GM23338 (cell line): ENCODE measurements around the gene ICAM3. TPM values are rescaled to one million over a fixed set of nuclear protein-coding genes. Genes with fewer than 3 reads are reported as not detected.

ENCODE experiments used
- ATAC-seq: fragments of 200-7000 bp; cut with Tn5 transposase; 3 replicates; pipeline ENCODE4 v1.9.1; 2020
- DNase-seq: peaks from one replicate; pipeline ENCODE4 v3.0.0-alpha.2; 2015; ENCODE audit warnings: low spot score
- H2AFZ ChIP-seq: fragments of 200-600 bp; sonication (generic); 2 replicates; pipeline ENCODE4 v1.8.0; 2016; ENCODE audit warnings: antibody characterized with exemption, mild to moderate bottlenecking, moderate library complexity
- H3F3A ChIP-seq: fragments of 200-600 bp; sonication (generic); replicated peaks from 2 replicates; pipeline ENCODE4 v1.8.0; 2017; ENCODE audit warnings: antibody characterized with exemption, mixed run types, low read depth
- H3K27ac ChIP-seq: fragments of 200-600 bp; sonication (generic); 2 replicates; pipeline ENCODE4 v1.6.1; 2016; ENCODE audit warnings: low read depth
- H3K27me3 ChIP-seq: fragments of 200-600 bp; sonication (generic); 2 replicates; pipeline ENCODE4 v1.8.0; 2016; ENCODE audit warnings: mild to moderate bottlenecking, mixed run types, moderate library complexity; ENCODE audit not compliant: insufficient read depth
- H3K36me3 ChIP-seq: fragments of 200-600 bp; sonication (generic); 2 replicates; pipeline ENCODE4 v1.8.0; 2016; ENCODE audit warnings: mild to moderate bottlenecking; ENCODE audit not compliant: insufficient read depth
- H3K4me1 ChIP-seq: fragments of 200-600 bp; sonication (generic); 2 replicates; pipeline ENCODE4 v1.8.0; 2016; ENCODE audit warnings: mild to moderate bottlenecking, moderate library complexity; ENCODE audit not compliant: insufficient read depth
- H3K4me2 ChIP-seq: fragments of 200-600 bp; sonication (generic); 2 replicates; pipeline ENCODE4 v1.7.1; 2017; ENCODE audit warnings: mixed run types
- H3K4me3 ChIP-seq: fragments of 200-600 bp; sonication (generic); 2 replicates; pipeline ENCODE4 v1.6.1; 2016; ENCODE audit warnings: mixed run types
- H3K79me2 ChIP-seq: fragments of 200-600 bp; sonication (generic); replicated peaks from 2 replicates; pipeline ENCODE4 v1.8.0; 2017; ENCODE audit warnings: mild to moderate bottlenecking; ENCODE audit not compliant: insufficient read depth
- H3K9me2 ChIP-seq: fragments of 200-600 bp; sonication (generic); 2 replicates; pipeline ENCODE4 v1.8.0; 2017; ENCODE audit not compliant: insufficient read depth
- H4K20me1 ChIP-seq: fragments of 200-600 bp; sonication (generic); replicated peaks from 2 replicates; pipeline ENCODE4 v1.8.0; 2017; ENCODE audit warnings: mild to moderate bottlenecking; ENCODE audit not compliant: insufficient read depth
- H3K27ac Mint-ChIP-seq: 2 replicates; pipeline ENCODE4 v1.8.0; 2020; ENCODE audit warnings: inconsistent platforms, mild to moderate bottlenecking, moderate library complexity, mixed read lengths
- H3K27me3 Mint-ChIP-seq: 3 replicates; pipeline ENCODE4 v1.8.0; 2022; ENCODE audit warnings: low read depth, mild to moderate bottlenecking, moderate library complexity, mixed read lengths, inconsistent platforms; ENCODE audit not compliant: insufficient read depth, poor library complexity
- H3K36me3 Mint-ChIP-seq: 3 replicates; pipeline ENCODE4 v1.8.0; 2021; ENCODE audit warnings: low read depth, mild to moderate bottlenecking, inconsistent platforms, moderate library complexity, mixed read lengths
- H3K4me1 Mint-ChIP-seq: 3 replicates; pipeline ENCODE4 v1.8.0; 2020; ENCODE audit warnings: mild to moderate bottlenecking, inconsistent platforms, mixed read lengths
- H3K4me3 Mint-ChIP-seq: 3 replicates; pipeline ENCODE4 v1.8.0; 2021; ENCODE audit warnings: moderate library complexity, mild to moderate bottlenecking, inconsistent platforms, mixed read lengths
- H3K9me3 Mint-ChIP-seq: 3 replicates; pipeline ENCODE4 v1.8.0; 2020; ENCODE audit warnings: moderate library complexity, mild to moderate bottlenecking, inconsistent platforms, mixed read lengths
- EZH2 ChIP-seq: fragments of 200-600 bp; sonication (generic); IDR thresholded peaks from one replicate; pipeline ENCODE4 v1.8.0; 2017; ENCODE audit warnings: antibody characterized with exemption, mild to moderate bottlenecking, low read depth; ENCODE audit not compliant: unreplicated experiment
- EZH2phosphoT487 ChIP-seq: fragments of 200-600 bp; sonication (generic); IDR thresholded peaks from one replicate; pipeline ENCODE4 v1.8.1; 2018; ENCODE audit warnings: antibody characterized with exemption; ENCODE audit not compliant: unreplicated experiment
- NANOG ChIP-seq: IDR thresholded peaks from 2 replicates; pipeline ENCODE4 v1.6.1; 2016; ENCODE audit warnings: antibody characterized with exemption, borderline replicate concordance
- ZNF114 ChIP-seq: fragments of 250-450 bp; sonication (Bioruptor Pico); IDR thresholded peaks from 2 replicates; pipeline ENCODE4 v1.5.0; 2020; ENCODE audit warnings: mild to moderate bottlenecking, moderate library complexity
- ZNF462 ChIP-seq: fragments of 250-450 bp; sonication (Bioruptor Pico); IDR thresholded peaks from 2 replicates; pipeline ENCODE4 v1.5.0; 2020; ENCODE audit warnings: mild to moderate bottlenecking, moderate library complexity
- polyA plus RNA-seq: library from polyadenylated mRNA; unstranded; fragments of >200 nt; fragmentation: Nextera tagmentation; extraction: Ambion mirVana; gene quantifications from 2 replicates; pipeline ENCODE4 v1.2.1, GENCODE V29; 2016
- total RNA-seq: library from RNA; depleted of rRNA; stranded (reverse); fragments of >200 nt; shearing (Covaris generic); gene quantifications from 2 replicates; pipeline ENCODE4 v1.2.3, GENCODE V29; 2014

Gene ICAM3
- total and polyA plus RNA-seq, 2 experiments from 2014 or later, result 9.6 to 14.7 TPM

- TF ChIP-seq ZNF462, result no peak
- TF ChIP-seq EZH2, result no peak
- TF ChIP-seq ZNF114 (CRISPR knock-in tag), result no peak
- TF ChIP-seq EZH2phosphoT487, result no peak
Measured at GRCh38 chr19:10317857-10318462, 21.5 kb downstream of the ICAM3 start (continued).

- peaks cover 13% of the 10 kb centered on the region; the same call in 2 of the 3 replicates for H3K4me1 Mint-ChIP-seq
- H3K27ac Mint-ChIP-seq, result no peak overlapping the region
- H3K36me3 ChIP-seq, result peaks cover 10% of the 10 kb centered on the region; the same call in 1 of the 2 replicates
- H3F3A ChIP-seq, result peaks cover 12% of the 10 kb centered on the region
- peaks cover 37% of the 10 kb centered on the region for H3K36me3 Mint-ChIP-seq
- H3K9me3 Mint-ChIP-seq, result no peaks in the 10 kb centered on the region
- H2AFZ ChIP-seq, result no peak overlapping the region
- H3K4me3 Mint-ChIP-seq, result no peak overlapping the region; the same call in 2 of the 3 replicates
- ATAC-seq, result no peak
- DNase-seq, result no peak
- H3K27ac ChIP-seq, result 0 out of 2 replicates have a peak overlapping the region, but pooled peaks have one; percentile 83
- no peaks in the 10 kb centered on the region for H3K9me2 ChIP-seq
- H3K4me1 ChIP-seq, result peaks cover 12% of the 10 kb centered on the region; the same call in 1 of the 2 replicates
- peaks cover 12% of the 10 kb centered on the region for H3K27me3 Mint-ChIP-seq
- H3K4me3 ChIP-seq, result no peak overlapping the region
- H3K27me3 ChIP-seq, result no peaks in the 10 kb centered on the region
- H3K4me2 ChIP-seq, result no peak overlapping the region
- H4K20me1 ChIP-seq, result peaks cover 3% of the 10 kb centered on the region; the same call in 1 of the 2 replicates
- H3K79me2 ChIP-seq, result peaks cover 6% of the 10 kb centered on the region
- TF ChIP-seq ZNF114 (CRISPR knock-in tag), result no peak
- TF ChIP-seq EZH2phosphoT487, result no peak
- no peak for TF ChIP-seq ZNF462
- TF ChIP-seq NANOG, result no peak
- TF ChIP-seq EZH2, result no peak
Measured at GRCh38 chr19:10317045-10317856, 22.2 kb downstream of the ICAM3 start.
